Activated T-helper 9 cell treated with anti-CD3 and anti-CD28 coated beads, Interleukin-2, amount 50 U/mL, for 16 hours (primary cell): ENCODE results near the gene FAM114A1.

ENCODE experiments used
- DNase-seq: peaks from one replicate; pipeline ENCODE4 v3.0.0-alpha.2; 2020; ENCODE audit warnings: low read depth

FAM114A1 gene

GRCh38 chr4:38867478-38868058 is at the start of gene FAM114A1:
Gene FAM114A1 (plus strand): TSS chr4:38867806. CDS start chr4:38878079, 10,273 bp downstream.
- peak; percentile 13 for DNase-seq

GRCh38 chr4:38818441-38818976 is 49.1 kb upstream of the FAM114A1 start:
- no peak for DNase-seq

GRCh38 chr4:38819569-38819968 is 48.0 kb upstream of the FAM114A1 start:
- DNase-seq, result no peak

- no peak for DNase-seq
Observed at GRCh38 chr4:38820329-38821061, 47.1 kb upstream of the FAM114A1 start.

- DNase-seq, result no peak
Observed at GRCh38 chr4:38821739-38822138, 45.9 kb upstream of the FAM114A1 start.

- no peak for DNase-seq
Observed at GRCh38 chr4:38822748-38823303, 44.8 kb upstream of the FAM114A1 start.

- no peak for DNase-seq
Observed at GRCh38 chr4:38823766-38824165, 43.8 kb upstream of the FAM114A1 start.

- no peak for DNase-seq
Observed at GRCh38 chr4:38829237-38829636, 38.4 kb upstream of the FAM114A1 start.

GRCh38 chr4:38831653-38832052 is 36.0 kb upstream of the FAM114A1 start:
- DNase-seq, result no peak

- DNase-seq, result no peak
Observed at GRCh38 chr4:38832206-38832605, 35.4 kb upstream of the FAM114A1 start.

- no peak for DNase-seq
Observed at GRCh38 chr4:38832624-38833528, 34.7 kb upstream of the FAM114A1 start.

- DNase-seq, result no peak
Observed at GRCh38 chr4:38834570-38834969, 33.0 kb upstream of the FAM114A1 start.

- DNase-seq, result no peak
Observed at GRCh38 chr4:38837334-38837733, 30.3 kb upstream of the FAM114A1 start.

- DNase-seq, result no peak
Observed at GRCh38 chr4:38837849-38838248, 29.8 kb upstream of the FAM114A1 start.

- DNase-seq, result no peak
Observed at GRCh38 chr4:38842994-38843393, 24.6 kb upstream of the FAM114A1 start.

- no peak for DNase-seq
Observed at GRCh38 chr4:38846015-38846414, 21.6 kb upstream of the FAM114A1 start.

- DNase-seq, result no peak
Observed at GRCh38 chr4:38855466-38855865, 12.1 kb upstream of the FAM114A1 start.

- no peak for DNase-seq
Observed at GRCh38 chr4:38856046-38856445, 11.6 kb upstream of the FAM114A1 start.

- peak; percentile 40 for DNase-seq
Observed at GRCh38 chr4:38856524-38857337, 10.9 kb upstream of the FAM114A1 start, which contains the start of gene TLR6. Gene TLR6 (minus strand): TSS chr4:38856817. CDS start chr4:38829473, 27,344 bp downstream.

- no peak for DNase-seq
Observed at GRCh38 chr4:38857354-38858096, 10.1 kb upstream of the FAM114A1 start.

GRCh38 chr4:38858097-38858420 is 9.5 kb upstream of the FAM114A1 start:
- no peak for DNase-seq
